ENCODE results near the gene TSPAN31.
A peak's percentile ranks its signal among the peaks of the same experiment; 100 is the strongest.
"Not testable (repeated sequence)": the region's sequence is repeated elsewhere in the genome, so short reads cannot be mapped to it uniquely, and the experiment has no call there.

The TSPAN31 gene, protein sequence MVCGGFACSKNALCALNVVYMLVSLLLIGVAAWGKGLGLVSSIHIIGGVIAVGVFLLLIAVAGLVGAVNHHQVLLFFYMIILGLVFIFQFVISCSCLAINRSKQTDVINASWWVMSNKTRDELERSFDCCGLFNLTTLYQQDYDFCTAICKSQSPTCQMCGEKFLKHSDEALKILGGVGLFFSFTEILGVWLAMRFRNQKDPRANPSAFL

DNA sequence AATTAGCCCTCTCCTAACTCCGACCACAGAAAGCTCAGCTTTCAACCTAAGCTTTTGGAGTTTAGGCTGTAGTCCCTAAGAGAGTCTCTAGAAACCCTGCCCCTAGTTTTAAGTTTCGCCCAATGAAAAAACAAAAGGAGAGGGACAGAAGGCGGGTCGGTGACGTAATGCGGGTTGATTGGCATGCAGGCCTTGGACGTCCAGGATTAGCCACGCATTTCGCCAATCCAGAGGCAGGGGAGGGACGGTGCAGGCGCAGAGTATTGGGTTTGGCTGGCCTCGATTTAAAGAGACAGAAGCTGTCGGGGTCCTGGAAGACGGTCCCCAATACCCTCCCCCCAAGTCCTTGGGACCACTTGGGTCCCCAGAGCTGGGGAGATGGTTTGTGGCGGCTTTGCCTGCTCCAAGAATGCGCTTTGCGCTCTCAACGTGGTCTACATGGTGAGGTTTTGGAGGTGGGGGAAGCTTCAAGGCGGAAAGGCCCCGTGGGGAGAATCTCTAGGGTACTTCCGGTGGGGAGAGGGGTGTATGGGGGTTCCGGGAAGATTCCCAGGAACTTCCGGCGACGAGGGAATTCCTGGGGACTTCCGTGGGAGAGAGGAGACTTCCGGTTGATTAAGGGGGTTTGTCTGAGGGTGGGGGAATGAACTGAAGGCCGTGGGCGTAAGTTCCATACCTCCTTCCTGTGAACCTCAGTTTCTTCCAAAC, at the start of gene TSPAN31:
TSS of gene TSPAN31 (plus strand) at position 263 of the 708 bp plus-strand sequence. CDS start at position 379, 116 bp downstream.
- DNase-seq (ENCODE audit: extremely low spot score, insufficient read length, low read depth) (peak; percentile 82), FAIRE-seq (peak; percentile 98)

DNA sequence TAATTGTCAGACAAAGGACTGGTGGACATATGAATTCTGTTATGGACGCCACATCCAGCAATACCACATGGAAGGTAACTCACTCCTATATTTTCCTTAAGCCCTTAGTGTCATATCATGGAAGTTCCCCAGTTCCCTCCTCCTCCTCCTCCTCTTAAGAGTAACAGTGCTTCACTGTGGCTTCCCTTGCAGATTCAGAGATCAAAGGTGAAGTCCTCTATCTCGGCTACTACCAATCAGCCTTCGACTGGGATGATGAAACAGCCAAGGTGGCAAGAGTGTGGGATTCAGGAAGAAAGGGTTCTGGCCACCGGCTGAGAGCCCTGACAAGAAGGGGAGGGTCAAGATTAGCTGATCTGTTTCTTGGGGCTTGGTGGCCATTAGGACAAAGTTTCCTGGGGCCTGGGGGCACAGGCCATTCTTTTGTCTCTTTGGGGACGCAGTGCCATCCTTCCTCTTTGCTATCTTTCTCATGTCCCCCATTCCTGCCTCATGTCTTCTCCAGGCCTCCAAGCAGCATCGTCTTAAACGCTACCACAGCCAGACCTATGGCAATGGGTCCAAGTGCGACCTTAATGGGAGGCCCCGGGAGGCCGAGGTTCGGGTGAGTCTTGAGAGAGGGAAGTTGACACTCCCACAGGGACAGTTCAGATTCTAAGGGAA, 48.9 kb upstream of the TSPAN31 start:
- no peak for FAIRE-seq

DNA sequence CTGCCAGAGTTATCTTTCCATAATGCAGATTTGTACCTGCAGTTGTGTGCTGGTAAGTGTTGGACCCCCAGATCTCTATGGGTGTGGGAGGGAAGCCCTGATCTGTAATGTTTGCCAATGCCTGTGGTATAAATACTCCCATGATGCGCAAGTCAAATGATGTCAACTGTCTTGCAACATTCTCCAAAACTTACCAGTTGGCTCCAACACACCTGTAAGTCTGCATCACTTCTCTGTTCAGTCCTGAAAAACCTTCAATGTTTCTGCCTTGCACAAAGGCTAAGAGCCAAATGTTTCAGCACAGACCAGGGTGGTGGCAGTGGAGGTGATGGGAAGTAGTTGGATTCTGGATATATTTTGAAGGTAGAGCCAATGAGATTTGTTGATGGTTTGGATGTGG, 47.8 kb upstream of the TSPAN31 start:
- FAIRE-seq, result no peak
- no peak for DNase-seq (ENCODE audit: extremely low spot score, insufficient read length, low read depth)

More for the DNA sequence above, 48.9 kb upstream of the TSPAN31 start:
- no peak for DNase-seq (ENCODE audit: extremely low spot score, insufficient read length, low read depth)

DNA sequence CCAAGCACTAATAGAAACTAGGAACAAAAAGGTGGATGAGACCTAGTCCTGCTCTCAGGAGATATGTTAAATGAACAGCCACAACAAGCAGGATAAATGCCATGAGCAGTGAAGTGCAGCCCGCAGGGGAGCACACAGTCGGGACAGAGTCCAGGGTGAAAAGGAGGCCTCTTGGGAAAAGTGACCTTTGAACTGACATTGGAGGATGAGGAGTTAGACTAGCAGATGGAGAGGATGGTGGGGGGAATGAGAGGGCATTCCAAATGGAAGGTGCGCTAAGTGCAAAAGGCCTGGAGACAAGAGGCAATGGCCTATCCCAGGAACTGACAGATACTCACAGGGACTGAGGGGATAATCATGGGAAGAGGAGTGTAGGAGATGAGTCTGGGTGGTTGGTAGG, 46.4 kb upstream of the TSPAN31 start:
- FAIRE-seq, result no peak

DNA sequence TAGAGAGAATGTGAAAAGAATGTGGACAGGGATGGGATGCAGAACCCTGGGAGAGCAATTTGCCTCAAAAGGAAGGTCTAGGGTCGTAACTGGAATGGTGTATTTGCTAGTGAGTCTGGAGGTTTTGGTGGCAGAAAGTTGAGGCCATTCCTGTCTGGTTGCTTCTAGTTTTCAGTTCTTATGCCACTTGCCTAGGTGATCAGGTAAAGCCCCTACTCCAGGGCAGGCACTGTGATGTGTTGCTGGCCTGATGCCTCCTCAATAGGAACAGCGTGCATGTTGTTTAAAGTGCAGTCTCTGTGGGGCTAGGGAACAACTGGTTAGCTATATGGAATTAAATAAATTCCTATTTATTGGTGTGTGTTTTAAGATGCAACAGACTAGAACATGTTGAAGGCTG, 44.5 kb upstream of the TSPAN31 start:
- FAIRE-seq, result no peak

More for the DNA sequence above, 46.4 kb upstream of the TSPAN31 start:
- no peak for DNase-seq (ENCODE audit: extremely low spot score, insufficient read length, low read depth)

DNA sequence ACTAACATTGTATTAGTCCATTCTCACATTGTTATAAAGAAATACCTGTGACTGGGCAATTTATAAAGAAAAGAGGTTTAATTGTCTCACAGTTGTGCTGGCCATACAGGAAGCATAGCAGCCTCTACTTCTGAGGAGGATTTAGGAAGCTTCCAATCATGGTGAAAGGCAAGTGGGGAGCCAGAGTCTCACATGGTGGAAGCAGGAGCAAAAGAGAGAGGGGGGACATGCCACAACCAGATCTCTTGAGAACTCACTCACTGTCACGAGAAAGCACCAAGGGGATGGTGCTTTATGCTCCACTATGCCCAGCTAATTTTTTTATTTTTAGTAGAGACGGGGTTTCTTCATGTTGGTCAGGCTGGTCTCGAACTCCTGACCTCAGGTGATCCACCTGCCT, 37.6 kb upstream of the TSPAN31 start:
- FAIRE-seq (no peak), DNase-seq (ENCODE audit: extremely low spot score, insufficient read length, low read depth) (no peak)

More for the DNA sequence above, 44.5 kb upstream of the TSPAN31 start:
- no peak for DNase-seq (ENCODE audit: extremely low spot score, insufficient read length, low read depth)

DNA sequence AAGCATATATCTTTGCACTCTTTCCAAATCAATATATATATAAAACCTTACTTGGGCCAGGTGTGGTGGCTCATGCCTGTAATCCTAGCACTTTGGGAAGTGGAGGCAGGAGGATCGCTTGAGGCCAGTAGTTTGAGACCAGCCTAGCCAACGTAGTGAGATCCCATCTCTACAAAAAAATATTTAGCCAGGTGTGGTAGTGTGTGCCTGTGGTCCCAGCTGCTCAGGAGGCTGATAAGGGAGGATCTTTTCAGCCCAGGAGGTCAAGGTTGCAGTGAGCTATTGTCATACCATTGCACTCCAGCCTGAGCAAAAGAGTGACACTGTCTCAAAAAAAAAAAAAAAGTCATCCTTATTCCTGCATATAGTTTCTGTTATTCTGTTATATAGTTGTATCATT, 36.5 kb upstream of the TSPAN31 start:
- DNase-seq (ENCODE audit: extremely low spot score, insufficient read length, low read depth), result no peak
- FAIRE-seq, result no peak

DNA sequence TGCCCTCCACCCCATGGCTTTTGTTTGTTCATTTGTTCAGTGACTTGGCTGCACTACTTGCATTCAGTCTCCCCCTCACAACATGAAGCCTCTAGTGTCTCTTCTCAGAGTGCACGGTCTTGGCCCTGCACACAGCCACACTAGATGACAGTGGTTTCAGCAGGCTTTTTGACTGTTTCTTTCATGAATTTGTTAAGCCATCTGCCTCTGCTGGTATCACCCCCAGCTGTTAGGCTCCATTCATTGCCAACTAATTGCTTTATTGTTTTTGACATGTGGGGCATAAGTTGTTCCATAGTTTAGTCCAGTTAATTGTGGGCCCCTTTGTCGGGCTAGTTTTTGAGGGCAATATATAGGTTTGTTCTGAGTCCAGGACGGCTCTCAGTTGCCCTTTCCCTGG, 32.1 kb upstream of the TSPAN31 start:
- no peak for FAIRE-seq
- no peak for DNase-seq (ENCODE audit: extremely low spot score, insufficient read length, low read depth)

DNA sequence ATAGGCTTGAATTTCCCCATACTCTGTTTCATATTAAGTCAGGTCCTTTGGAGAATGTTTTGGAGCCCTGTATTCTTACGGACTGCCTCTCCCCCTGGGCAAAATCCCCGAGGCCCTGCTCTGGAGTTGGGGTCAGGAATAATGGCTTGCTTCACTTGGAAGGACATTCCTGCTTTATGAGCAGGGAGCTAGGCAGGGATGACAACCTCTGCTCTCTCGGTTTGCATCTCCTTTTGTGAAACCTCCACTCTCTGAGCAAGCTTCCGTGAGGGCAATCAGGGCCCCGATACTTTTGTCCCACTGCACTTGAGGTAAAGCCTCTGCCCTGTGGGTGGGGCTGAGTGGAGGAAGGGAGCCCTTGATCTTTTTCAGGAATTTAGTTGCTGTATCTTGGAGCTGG, 31.6 kb upstream of the TSPAN31 start:
- DNase-seq (ENCODE audit: extremely low spot score, insufficient read length, low read depth) (no peak), FAIRE-seq (no peak)

DNA sequence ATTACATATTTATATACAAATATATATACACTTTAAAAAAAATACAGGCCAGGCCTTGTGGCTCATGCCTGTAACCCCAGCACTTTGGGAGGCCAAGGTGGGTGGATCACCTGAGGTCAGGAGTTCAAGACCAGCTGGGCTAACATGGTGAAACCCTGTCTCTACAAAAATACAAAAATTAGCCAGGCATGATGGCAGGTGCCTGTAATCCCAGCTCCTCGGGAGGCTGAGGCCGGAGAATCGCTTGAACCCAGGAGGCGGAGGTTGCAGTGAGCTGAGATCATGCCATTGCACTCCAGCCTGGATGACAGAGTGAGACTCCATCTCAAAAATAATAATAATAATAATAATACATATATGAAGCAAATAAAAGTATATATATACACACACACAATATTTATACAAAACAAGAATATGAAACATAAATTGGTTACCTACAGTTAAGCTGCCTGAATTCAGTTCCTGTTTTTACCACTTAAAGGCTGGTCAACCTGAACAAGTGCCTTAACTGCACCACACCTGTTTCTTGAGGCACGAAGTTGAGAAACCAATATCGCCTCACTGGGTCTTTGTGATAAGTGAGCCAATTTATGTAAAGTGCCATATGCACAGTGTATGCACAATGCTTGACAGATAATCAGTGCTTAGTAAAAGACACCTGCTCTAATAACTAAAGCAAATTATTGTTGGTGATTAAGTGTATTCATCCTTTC, 29.6 kb upstream of the TSPAN31 start:
- not testable (repeated sequence) for FAIRE-seq; DNase-seq (ENCODE audit: extremely low spot score, insufficient read length, low read depth)

DNA sequence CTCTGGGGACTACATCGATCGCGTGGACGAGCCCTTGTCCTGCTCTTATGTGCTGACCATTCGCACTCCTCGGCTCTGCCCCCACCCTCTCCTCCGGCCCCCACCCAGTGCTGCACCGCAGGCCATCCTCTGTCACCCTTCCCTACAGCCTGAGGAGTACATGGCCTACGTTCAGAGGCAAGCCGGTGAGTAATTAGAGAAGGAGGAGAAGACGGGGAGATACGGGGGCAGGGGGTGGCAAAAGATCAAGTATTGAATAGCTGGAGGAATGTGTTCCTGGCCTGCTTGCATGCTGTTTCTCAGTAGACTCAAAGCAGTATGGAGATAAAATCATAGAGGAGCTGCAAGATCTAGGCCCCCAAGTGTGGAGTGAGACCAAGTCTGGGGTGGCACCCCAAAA, 29.1 kb upstream of the TSPAN31 start:
- no peak for FAIRE-seq
- DNase-seq (ENCODE audit: extremely low spot score, insufficient read length, low read depth), result no peak

DNA sequence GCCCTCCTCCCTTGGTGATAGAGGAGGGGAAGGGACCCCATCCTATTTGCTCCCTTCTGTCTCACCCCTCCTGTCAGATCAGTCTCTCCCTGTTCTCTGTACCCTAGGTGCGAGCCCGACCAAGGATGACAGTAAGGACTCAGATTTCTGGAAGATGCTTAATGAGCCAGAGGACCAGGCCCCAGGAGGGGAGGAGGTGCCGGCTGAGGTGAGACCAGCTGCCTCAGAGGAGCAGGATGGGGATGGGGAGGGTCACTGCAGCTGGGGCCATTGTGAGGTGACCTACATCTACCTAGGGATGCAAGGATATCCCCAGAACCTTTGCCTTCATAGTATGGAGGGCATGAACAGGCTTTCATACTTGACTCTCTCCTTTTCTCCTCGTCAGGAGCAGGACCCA, 28.5 kb upstream of the TSPAN31 start:
- no peak for DNase-seq (ENCODE audit: extremely low spot score, insufficient read length, low read depth)

DNA sequence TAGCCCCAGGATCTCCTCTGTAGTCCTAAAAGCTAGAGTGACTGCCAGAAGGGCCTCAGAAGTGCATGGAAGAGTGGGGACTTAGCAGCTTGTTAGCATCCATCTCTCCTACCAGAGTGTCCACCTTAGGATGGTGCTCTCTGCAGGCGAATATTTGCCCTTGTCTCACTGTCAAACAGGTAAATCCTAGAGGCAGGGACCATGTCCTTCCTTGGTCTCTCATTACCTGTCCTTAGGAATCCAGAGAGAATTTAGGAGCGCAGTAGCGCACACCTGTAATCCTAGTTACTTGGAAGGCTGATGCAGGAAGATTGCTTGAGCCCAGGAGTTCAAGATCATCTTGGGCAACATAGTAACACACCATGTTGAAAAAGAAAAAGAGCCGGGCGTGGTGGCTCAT, 27.7 kb upstream of the TSPAN31 start:
- no peak for DNase-seq (ENCODE audit: extremely low spot score, insufficient read length, low read depth)
- FAIRE-seq, result no peak

More for the DNA sequence above, 28.5 kb upstream of the TSPAN31 start:
- no peak for FAIRE-seq

DNA sequence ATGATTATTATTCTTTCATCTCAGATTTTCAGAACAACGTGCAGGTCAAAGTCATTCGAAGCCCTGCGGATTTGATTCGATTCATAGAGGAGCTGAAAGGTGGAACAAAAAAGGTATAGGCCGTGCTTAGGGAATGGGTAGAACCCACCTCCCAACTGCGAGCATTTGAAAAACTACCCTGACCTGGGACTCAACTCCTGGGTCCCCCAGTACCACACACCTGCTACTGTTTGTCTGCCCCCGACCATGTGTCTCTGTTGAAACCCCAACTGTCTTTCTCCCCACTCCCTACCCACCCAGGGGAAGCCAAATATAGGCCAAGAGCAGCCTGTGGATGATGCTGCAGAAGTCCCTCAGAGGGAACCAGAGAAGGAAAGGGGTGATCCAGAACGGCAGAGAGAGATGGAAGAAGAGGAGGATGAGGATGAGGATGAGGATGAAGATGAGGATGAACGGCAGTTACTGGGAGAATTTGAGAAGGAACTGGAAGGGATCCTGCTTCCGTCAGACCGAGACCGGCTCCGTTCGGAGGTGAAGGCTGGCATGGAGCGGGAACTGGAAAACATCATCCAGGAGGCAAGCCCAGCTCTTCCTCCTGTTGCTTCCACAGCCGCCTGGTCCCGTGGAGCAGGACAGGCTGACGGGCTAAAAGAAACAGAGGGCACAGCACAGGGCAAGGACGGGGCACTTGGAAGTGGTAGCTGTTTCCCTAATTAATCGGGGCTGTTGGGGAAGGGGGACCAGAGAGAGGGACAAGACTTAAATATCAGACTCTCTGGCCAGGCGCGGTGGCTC, 26.8 kb upstream of the TSPAN31 start:
- FAIRE-seq, result no peak
- no peak for DNase-seq (ENCODE audit: extremely low spot score, insufficient read length, low read depth)

DNA sequence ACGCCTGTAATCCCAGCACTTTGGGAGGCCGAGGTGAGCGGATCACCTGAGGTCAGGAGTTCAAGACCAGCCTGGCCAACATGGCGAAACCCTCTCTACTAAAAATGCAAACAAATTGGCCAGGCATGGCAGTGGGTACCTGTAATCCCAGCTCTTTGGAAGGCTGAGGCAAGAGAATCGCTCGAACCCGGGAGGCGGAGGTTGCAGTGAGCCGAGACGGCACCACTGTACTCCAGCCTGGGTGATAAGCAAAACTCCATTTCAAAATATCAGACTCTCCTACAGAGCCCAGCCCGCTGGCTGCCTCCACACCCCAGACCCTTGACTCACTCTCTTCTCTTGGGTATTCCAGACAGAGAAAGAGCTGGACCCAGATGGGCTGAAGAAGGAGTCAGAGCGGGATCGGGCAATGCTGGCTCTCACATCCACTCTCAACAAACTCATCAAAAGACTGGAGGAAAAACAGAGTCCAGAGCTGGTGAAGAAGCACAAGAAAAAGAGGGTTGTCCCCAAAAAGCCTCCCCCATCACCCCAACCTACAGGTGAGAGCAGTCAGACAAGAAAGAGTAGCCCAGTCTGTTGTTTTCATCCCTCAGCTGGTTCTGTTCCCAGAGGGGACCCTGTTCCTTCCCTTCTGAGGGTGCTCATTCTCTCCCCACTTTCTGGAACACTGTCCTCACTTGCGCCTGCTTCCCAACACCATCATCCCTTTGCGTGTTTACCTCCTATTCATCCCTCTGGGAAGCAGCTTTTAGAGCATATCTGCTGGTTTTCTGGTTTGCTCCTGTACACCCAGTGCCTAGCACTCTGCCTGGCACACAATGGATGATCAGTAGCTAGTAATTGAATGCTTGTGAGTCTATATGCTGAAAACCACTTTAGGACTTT, 26.0 kb upstream of the TSPAN31 start:
- FAIRE-seq (no peak), DNase-seq (ENCODE audit: extremely low spot score, insufficient read length, low read depth) (no peak)

DNA sequence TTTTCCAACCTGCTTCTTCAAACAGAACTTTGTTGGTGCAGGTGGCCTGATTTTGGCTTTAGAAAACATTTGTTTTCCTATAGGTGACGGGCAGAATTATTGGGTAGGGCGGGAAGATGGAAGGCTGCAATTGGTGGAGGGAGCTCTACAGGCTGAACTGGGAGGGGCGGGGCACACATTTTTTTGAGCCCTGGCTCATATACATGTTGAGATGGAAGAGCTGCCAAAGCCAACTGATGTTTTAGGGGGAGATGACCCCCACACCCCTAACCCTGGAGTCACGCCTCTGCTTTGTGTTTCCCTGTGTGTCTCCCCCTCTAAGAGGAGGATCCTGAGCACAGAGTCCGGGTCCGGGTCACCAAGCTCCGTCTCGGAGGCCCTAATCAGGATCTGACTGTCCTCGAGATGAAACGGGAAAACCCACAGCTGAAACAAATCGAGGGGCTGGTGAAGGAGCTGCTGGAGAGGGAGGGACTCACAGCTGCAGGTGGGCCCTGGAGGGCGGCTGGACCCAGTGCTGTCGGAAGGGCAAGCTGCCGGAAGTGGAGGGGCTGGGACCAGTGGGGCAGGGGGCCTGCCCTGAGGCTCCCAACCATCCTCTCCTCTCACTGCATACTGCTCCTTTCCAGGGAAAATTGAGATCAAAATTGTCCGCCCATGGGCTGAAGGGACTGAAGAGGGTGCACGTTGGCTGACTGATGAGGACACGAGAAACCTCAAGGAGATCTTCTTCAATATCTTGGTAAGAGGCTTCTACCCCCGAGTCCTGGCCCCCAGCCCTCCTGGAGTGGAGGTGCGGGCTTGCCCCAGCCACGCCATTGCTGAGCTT, 24.8 kb upstream of the TSPAN31 start:
- DNase-seq (ENCODE audit: extremely low spot score, insufficient read length, low read depth) (no peak), FAIRE-seq (no peak)

DNA sequence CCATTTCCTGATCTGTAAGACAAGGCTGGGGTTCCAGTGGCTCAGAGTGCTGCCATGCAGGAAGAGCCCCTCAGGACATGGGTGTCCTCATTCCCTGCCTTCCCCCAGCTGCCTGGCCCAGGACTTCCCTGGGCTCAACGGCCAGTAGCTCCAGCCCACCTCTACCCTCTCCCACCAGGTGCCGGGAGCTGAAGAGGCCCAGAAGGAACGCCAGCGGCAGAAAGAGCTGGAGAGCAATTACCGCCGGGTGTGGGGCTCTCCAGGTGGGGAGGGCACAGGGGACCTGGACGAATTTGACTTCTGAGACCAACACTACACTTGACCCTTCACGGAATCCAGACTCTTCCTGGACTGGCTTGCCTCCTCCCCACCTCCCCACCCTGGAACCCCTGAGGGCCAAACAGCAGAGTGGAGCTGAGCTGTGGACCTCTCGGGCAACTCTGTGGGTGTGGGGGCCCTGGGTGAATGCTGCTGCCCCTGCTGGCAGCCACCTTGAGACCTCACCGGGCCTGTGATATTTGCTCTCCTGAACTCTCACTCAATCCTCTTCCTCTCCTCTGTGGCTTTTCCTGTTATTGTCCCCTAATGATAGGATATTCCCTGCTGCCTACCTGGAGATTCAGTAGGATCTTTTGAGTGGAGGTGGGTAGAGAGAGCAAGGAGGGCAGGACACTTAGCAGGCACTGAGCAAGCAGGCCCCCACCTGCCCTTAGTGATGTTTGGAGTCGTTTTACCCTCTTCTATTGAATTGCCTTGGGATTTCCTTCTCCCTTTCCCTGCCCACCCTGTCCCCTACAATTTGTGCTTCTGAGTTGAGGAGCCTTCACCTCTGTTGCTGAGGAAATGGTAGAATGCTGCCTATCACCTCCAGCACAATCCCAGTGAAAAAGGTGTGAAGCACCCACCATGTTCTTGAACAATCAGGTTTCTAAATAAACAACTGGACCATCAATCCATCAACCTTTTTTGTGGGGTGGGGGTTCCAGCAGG, 23.9 kb upstream of the TSPAN31 start:
- no peak for DNase-seq (ENCODE audit: extremely low spot score, insufficient read length, low read depth)
- no peak for FAIRE-seq
